GM12801 (cell line): Measurements from ENCODE around the gene MED12L.

Source experiments
- CTCF ChIP-seq: IDR thresholded peaks from one replicate; pipeline ENCODE4 v1.5.1; 2011; ENCODE audit warnings: control low read depth; ENCODE audit not compliant: insufficient read length; ENCODE audit errors: extremely low read depth

MED12L gene

GRCh38 chr3:151460774-151461450 lies 375.4 kb downstream of the MED12L start, which contains the start of gene IGSF10:
IGSF10 (minus strand) TSS chr3:151461061; CDS start chr3:151458709, 2,352 bp downstream.
- TF ChIP-seq CTCF = no peak

GRCh38 chr3:151462278-151462780 lies 376.9 kb downstream of the MED12L start:
- no peak for TF ChIP-seq CTCF

DNA sequence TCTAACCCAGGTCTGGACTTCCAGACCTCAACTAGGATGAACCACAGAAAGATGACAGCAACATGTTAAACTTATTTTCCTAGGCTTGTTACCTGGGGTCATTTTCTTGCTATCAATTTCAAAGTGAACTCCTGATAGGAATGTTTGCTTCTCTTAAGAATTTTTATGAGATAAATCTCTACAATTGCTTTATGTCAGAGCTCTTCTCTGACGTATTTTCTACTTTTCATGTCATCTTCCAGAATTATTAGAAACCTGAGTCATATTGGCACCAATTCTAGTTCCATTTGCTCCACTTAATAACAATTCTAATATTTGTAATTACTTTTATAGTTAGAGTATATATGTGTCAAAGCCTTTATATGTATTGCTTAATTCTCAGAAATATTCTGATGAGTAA lies 377.5 kb downstream of the MED12L start:
- TF ChIP-seq CTCF = no peak

- TF ChIP-seq CTCF = no peak
Observed at GRCh38 chr3:151467069-151467468, 381.6 kb downstream of the MED12L start.

DNA sequence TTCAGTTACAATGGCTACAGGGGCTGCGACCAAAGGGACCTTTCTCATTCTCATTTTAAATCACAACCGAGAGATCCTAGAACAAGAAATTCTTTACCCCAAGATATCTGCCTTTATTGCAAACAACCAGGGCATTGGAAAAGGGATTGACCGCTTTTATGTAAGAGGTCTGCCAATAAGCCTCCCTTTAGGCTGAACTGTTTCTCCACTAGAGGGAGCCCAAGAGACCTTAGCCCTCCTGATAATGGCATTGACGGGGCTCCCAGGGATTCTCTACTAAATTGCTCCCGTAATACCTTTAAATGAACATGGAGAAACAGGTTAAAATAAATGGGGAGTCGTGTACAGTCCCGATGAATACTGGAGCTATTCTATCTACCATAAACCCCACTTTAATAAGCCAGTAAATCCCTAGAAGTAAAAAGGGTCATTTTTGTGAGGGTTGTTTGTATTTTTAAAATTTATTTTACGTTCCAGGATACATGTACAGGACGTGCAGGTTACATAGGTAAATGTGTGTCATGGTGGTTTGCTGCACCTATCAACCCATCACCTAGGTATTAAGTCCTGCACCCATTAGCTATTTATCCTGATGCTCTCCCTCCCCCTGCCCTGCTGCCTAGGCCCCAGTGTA lies 382.9 kb downstream of the MED12L start:
- TF ChIP-seq CTCF = no peak

- TF ChIP-seq CTCF = no peak
Observed at GRCh38 chr3:151476344-151477018, 391.0 kb downstream of the MED12L start.

GRCh38 chr3:151477591-151478334 lies 392.3 kb downstream of the MED12L start:
- no peak for TF ChIP-seq CTCF
